ENCODE measurements around the gene ANKRD40CL.

Gene ANKRD40CL

GRCh38 chr17:50715471-50715870 lies 51.8 kb downstream of the ANKRD40CL start:
- DNase-seq (ENCODE audit: low spot score) = no peak

- DNase-seq (ENCODE audit: low spot score) = no peak
Observed at GRCh38 chr17:50712641-50713040, 54.7 kb downstream of the ANKRD40CL start.
